ENCODE data around the gene KRT80. TPM values are rescaled to one million over a fixed set of nuclear protein-coding genes. Genes with fewer than 3 reads are reported as not detected.

The KRT80 gene
- total RNA-seq, 4 donors from 2014 or later = 0.34 to 1.6 TPM; not detected in 2

- DNase-seq = no peak
- no peaks in the 10 kb centered on the region for H3K36me3 ChIP-seq
- H3K9me3 ChIP-seq = no peaks in the 10 kb centered on the region
- WGBS, 2 donors = 90 to 92% methylated on average over 7 of the region's 7 CpGs
- H3K27ac ChIP-seq = no peak overlapping the region
- TF ChIP-seq POLR2A (IDR thresholded peaks at IDR 0.05) (no peak), CTCF (IDR thresholded peaks at IDR 0.05) (no peak)
- H3K4me1 ChIP-seq = peaks cover 39 to 58% of the 10 kb centered on the region in 2 donors
- no peak overlapping the region for H3K4me3 ChIP-seq (replicated peaks in 1 of 3)
- H3K27me3 ChIP-seq = no peaks in the 10 kb centered on the region
- intact Hi-C loops (cut with DNase I) = no loop called here
These were observed 3.2 kb downstream of the KRT80 start for GRCh38 chr12:52188658-52189057.

GRCh38 chr12:52187640-52188039, 4.2 kb downstream of the KRT80 start:
- H3K27me3 ChIP-seq = no peaks in the 10 kb centered on the region
- no peaks in the 10 kb centered on the region for H3K36me3 ChIP-seq
- no peak overlapping the region for H3K4me3 ChIP-seq (replicated peaks in 1 of 3)
- H3K27ac ChIP-seq = no peak overlapping the region
- H3K4me1 ChIP-seq = peaks cover 36 to 58% of the 10 kb centered on the region in 2 donors
- DNase-seq = no peak
- H3K9me3 ChIP-seq = no peaks in the 10 kb centered on the region
- no peak for TF ChIP-seq POLR2A (IDR thresholded peaks at IDR 0.05)
- TF ChIP-seq CTCF (IDR thresholded peaks at IDR 0.05) = no peak
- intact Hi-C loops (cut with DNase I) = no loop called here
- 92 to 96% methylated on average over 4 to 5 of the region's 5 CpGs for whole genome bisulfite sequencing, 2 donors

- 77 to 87% methylated on average over 5 to 11 of the region's 11 CpGs for WGBS, 2 donors
- intact Hi-C loops (cut with DNase I) = no loop called here
- H3K4me3 ChIP-seq (replicated peaks in 1 of 3) = no peak overlapping the region
- no peak overlapping the region for H3K27ac ChIP-seq
- H3K9me3 ChIP-seq = no peaks in the 10 kb centered on the region
- no peak for DNase-seq
- H3K27me3 ChIP-seq = no peaks in the 10 kb centered on the region
- H3K36me3 ChIP-seq = no peaks in the 10 kb centered on the region
- H3K4me1 ChIP-seq = peaks cover 33 to 54% of the 10 kb centered on the region in 2 donors
- TF ChIP-seq POLR2A (IDR thresholded peaks at IDR 0.05) = no peak
These were observed 4.6 kb downstream of the KRT80 start for GRCh38 chr12:52187206-52187605.

- WGBS, 2 donors = 88 to 94% methylated on average over 8 of the region's 8 CpGs
- Histone ChIP-seq H3K9me3 (no peaks in the 10 kb centered on the region), H3K27ac (no peak overlapping the region), H3K36me3 (no peaks in the 10 kb centered on the region), H3K4me3 (replicated peaks in 1 of 3) (no peak overlapping the region), H3K27me3 (no peaks in the 10 kb centered on the region), H3K4me1 (peaks cover 25 to 44% of the 10 kb centered on the region in 2 donors)
- intact Hi-C loops (cut with DNase I) = no loop called here
- TF ChIP-seq POLR2A (IDR thresholded peaks at IDR 0.05) (no peak), CTCF (IDR thresholded peaks at IDR 0.05) (no peak)
- no peak for DNase-seq
These were observed 5.5 kb downstream of the KRT80 start for GRCh38 chr12:52186118-52186840.

GRCh38 chr12:52185400-52185967, 6.3 kb downstream of the KRT80 start:
- intact Hi-C loops (cut with DNase I) = no loop called here
- DNase-seq = no peak
- Histone ChIP-seq H3K27me3 (no peaks in the 10 kb centered on the region), H3K36me3 (no peaks in the 10 kb centered on the region), H3K9me3 (no peaks in the 10 kb centered on the region), H3K4me3 (replicated peaks in 1 of 3) (no peak overlapping the region), H3K4me1 (peaks cover 23 to 36% of the 10 kb centered on the region in 2 donors), H3K27ac (no peak overlapping the region)
- TF ChIP-seq POLR2A (IDR thresholded peaks at IDR 0.05) = no peak
- no peak for TF ChIP-seq CTCF (IDR thresholded peaks at IDR 0.05)
- WGBS, 2 donors = 91% methylated on average over 16 of the region's 16 CpGs
